HG03354 (cell line): ENCODE data around the gene FCN3.

ENCODE experiments used
- ATAC-seq: cut with Tn5 transposase; IDR thresholded peaks from one replicate; pipeline ENCODE4 v1.9.1; 2021; ENCODE audit warnings: mild to moderate bottlenecking; ENCODE audit not compliant: unreplicated experiment, poor library complexity, severe bottlenecking

The FCN3 gene

GRCh38 chr1:27361044-27361402, 13.6 kb downstream of the FCN3 start:
- no peak for ATAC-seq

GRCh38 chr1:27360159-27361043, 14.2 kb downstream of the FCN3 start:
- no peak for ATAC-seq

- no peak for ATAC-seq
Measured at GRCh38 chr1:27359822-27360158, 14.8 kb downstream of the FCN3 start.

- ATAC-seq = no peak
Measured at GRCh38 chr1:27358928-27359313, 15.7 kb downstream of the FCN3 start.

GRCh38 chr1:27358038-27358927, 16.3 kb downstream of the FCN3 start:
- no peak for ATAC-seq

GRCh38 chr1:27357281-27358037, 17.2 kb downstream of the FCN3 start:
- ATAC-seq = peak; percentile 63

- no peak for ATAC-seq
Measured at GRCh38 chr1:27356619-27357280, 17.9 kb downstream of the FCN3 start.

GRCh38 chr1:27356277-27356618, 18.4 kb downstream of the FCN3 start:
- ATAC-seq = no peak

- no peak for ATAC-seq
Measured at GRCh38 chr1:27355683-27356082, 18.9 kb downstream of the FCN3 start.

GRCh38 chr1:27353629-27354028, 21.0 kb downstream of the FCN3 start:
- no peak for ATAC-seq

GRCh38 chr1:27353166-27353565, 21.5 kb downstream of the FCN3 start:
- ATAC-seq = no peak

- ATAC-seq = no peak
Measured at GRCh38 chr1:27351541-27352107, 23.0 kb downstream of the FCN3 start.

GRCh38 chr1:27350663-27351540, 23.7 kb downstream of the FCN3 start:
- ATAC-seq = no peak

- no peak for ATAC-seq
Measured at GRCh38 chr1:27349784-27350662, 24.6 kb downstream of the FCN3 start.

- no peak for ATAC-seq
Measured at GRCh38 chr1:27348861-27349783, 25.5 kb downstream of the FCN3 start.

GRCh38 chr1:27346991-27347624, 27.5 kb downstream of the FCN3 start:
- ATAC-seq = no peak
